ENCODE results near the gene IFT81. TPM values are rescaled to one million over a fixed set of nuclear protein-coding genes. Genes with fewer than 3 reads are reported as not detected.

Gene IFT81
- total and polyA plus RNA-seq, 4 experiments from 2014 or later: 0.57 to 1.3 (median 1.2) TPM

DNA sequence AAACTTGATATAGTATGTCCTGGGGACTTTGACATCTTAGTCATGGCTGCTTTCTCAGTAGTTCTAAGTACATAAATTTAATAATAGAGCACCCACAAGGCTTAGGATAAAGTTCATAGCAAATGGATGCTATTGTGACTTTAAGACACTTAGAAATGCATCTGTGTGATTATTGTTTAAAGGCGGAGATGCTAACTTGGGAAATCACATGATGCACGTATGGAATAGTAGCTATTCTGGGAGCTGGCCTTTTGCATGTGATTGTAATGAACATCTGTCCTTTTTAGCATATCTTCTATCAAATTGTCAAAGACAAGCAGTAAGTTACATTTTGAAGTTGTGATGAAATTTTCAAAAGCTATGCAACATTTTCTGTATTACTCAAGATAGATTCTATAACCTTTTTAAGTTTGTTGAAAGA is 110.2 kb downstream of the IFT81 start:
- H3K4me1 Mint-ChIP-seq: peaks cover 0 to 3% (median 0%) of the 10 kb centered on the region in 4 donors

GRCh38 chr12:110234755-110235154 is 110.6 kb downstream of the IFT81 start:
- H3K9me3 ChIP-seq (ENCODE audit: control insufficient read depth in 1 of 2, low read length in 2 of 2): no peaks in the 10 kb centered on the region
- no peak overlapping the region for H3K27ac ChIP-seq (ENCODE audit: low read depth, low read length)
- Mint-ChIP-seq H3K4me1 (peaks cover 0 to 3% (median 0%) of the 10 kb centered on the region in 4 donors), H3K9me3 (no peaks in the 10 kb centered on the region), H3K27ac (no peak overlapping the region), H3K27me3 (peaks cover 3 to 5% of the 10 kb centered on the region in 2 donors), H3K36me3 (no peaks in the 10 kb centered on the region), H3K4me3 (no peak overlapping the region)
- H3K4me3 ChIP-seq (ENCODE audit: low read length in 2 of 2): no peak overlapping the region
- POLR2A ChIA-PET (ENCODE audit: partially characterized antibody): no interaction called here
- H3K4me1 ChIP-seq (ENCODE audit: insufficient read depth, low read length): no peaks in the 10 kb centered on the region
- H3K27me3 ChIP-seq (ENCODE audit: insufficient read depth, low read length): no peaks in the 10 kb centered on the region
- no peak for DNase-seq
- no peaks in the 10 kb centered on the region for H3K36me3 ChIP-seq (ENCODE audit: insufficient read depth, low read length)
- intact Hi-C loops (cut with micrococcal nuclease): no loop called here
- CTCF ChIA-PET (ENCODE audit: partially characterized antibody): no interaction called here

More for the DNA sequence above, 110.2 kb downstream of the IFT81 start:
- H3K27ac ChIP-seq (ENCODE audit: low read depth, low read length): no peak overlapping the region
- DNase-seq: no peak
- ChIA-PET POLR2A (ENCODE audit: partially characterized antibody) (no interaction called here), CTCF (ENCODE audit: partially characterized antibody) (no interaction called here)
- no peaks in the 10 kb centered on the region for H3K36me3 Mint-ChIP-seq
- intact Hi-C loops (cut with micrococcal nuclease): no loop called here
- no peaks in the 10 kb centered on the region for H3K4me1 ChIP-seq (ENCODE audit: insufficient read depth, low read length)
- H3K4me3 Mint-ChIP-seq: no peak overlapping the region
- H3K4me3 ChIP-seq (ENCODE audit: low read length in 2 of 2): no peak overlapping the region
- no peaks in the 10 kb centered on the region for H3K36me3 ChIP-seq (ENCODE audit: insufficient read depth, low read length)
- H3K27me3 Mint-ChIP-seq: peaks cover 3 to 5% of the 10 kb centered on the region in 2 donors
- H3K27me3 ChIP-seq (ENCODE audit: insufficient read depth, low read length): no peaks in the 10 kb centered on the region
- H3K9me3 Mint-ChIP-seq: no peaks in the 10 kb centered on the region
- no peak overlapping the region for H3K27ac Mint-ChIP-seq
- no peaks in the 10 kb centered on the region for H3K9me3 ChIP-seq (ENCODE audit: control insufficient read depth in 1 of 2, low read length in 2 of 2)

GRCh38 chr12:110235383-110235782 is 111.2 kb downstream of the IFT81 start:
- no peak overlapping the region for H3K4me3 Mint-ChIP-seq
- POLR2A ChIA-PET (ENCODE audit: partially characterized antibody): no interaction called here
- Histone ChIP-seq H3K27me3 (ENCODE audit: insufficient read depth, low read length) (no peaks in the 10 kb centered on the region), H3K36me3 (ENCODE audit: insufficient read depth, low read length) (no peaks in the 10 kb centered on the region), H3K27ac (ENCODE audit: low read depth, low read length) (no peak overlapping the region), H3K4me1 (ENCODE audit: insufficient read depth, low read length) (no peaks in the 10 kb centered on the region), H3K9me3 (ENCODE audit: control insufficient read depth in 1 of 2, low read length in 2 of 2) (no peaks in the 10 kb centered on the region), H3K4me3 (ENCODE audit: low read length in 2 of 2) (no peak overlapping the region)
- no peaks in the 10 kb centered on the region for H3K9me3 Mint-ChIP-seq
- H3K36me3 Mint-ChIP-seq: no peaks in the 10 kb centered on the region
- peaks cover 5 to 6% of the 10 kb centered on the region in 2 donors for H3K27me3 Mint-ChIP-seq
- H3K4me1 Mint-ChIP-seq: peaks cover 0 to 3% (median 0%) of the 10 kb centered on the region in 4 donors
- CTCF ChIA-PET (ENCODE audit: partially characterized antibody): no interaction called here
- no peak overlapping the region for H3K27ac Mint-ChIP-seq
- intact Hi-C loops (cut with micrococcal nuclease): no loop called here
- no peak for DNase-seq

GRCh38 chr12:110243227-110243626 is 119.1 kb downstream of the IFT81 start:
- no peaks in the 10 kb centered on the region for H3K4me1 ChIP-seq (ENCODE audit: insufficient read depth, low read length)
- intact Hi-C loops (cut with micrococcal nuclease): no loop called here
- Mint-ChIP-seq H3K9me3 (no peaks in the 10 kb centered on the region), H3K36me3 (no peaks in the 10 kb centered on the region), H3K4me1 (no peaks in the 10 kb centered on the region), H3K27ac (no peak overlapping the region), H3K27me3 (peaks cover 3 to 12% of the 10 kb centered on the region in 2 donors), H3K4me3 (no peak overlapping the region)
- H3K27ac ChIP-seq (ENCODE audit: low read depth, low read length): no peak overlapping the region
- no peak for DNase-seq
- CTCF ChIA-PET (ENCODE audit: partially characterized antibody): interaction anchor here (0.8 to 4.6 kb wide), 2 partner anchors 9 to 144 kb away, joined by 4 to 21 read pairs; no protein-coding TSS in a partner anchor
- no peaks in the 10 kb centered on the region for H3K36me3 ChIP-seq (ENCODE audit: insufficient read depth, low read length)
- POLR2A ChIA-PET (ENCODE audit: partially characterized antibody): no interaction called here
- no peaks in the 10 kb centered on the region for H3K27me3 ChIP-seq (ENCODE audit: insufficient read depth, low read length)
- H3K4me3 ChIP-seq (ENCODE audit: low read length in 2 of 2): no peak overlapping the region
- no peaks in the 10 kb centered on the region for H3K9me3 ChIP-seq (ENCODE audit: control insufficient read depth in 1 of 2, low read length in 2 of 2)

GRCh38 chr12:110244372-110244771 is 120.2 kb downstream of the IFT81 start:
- Mint-ChIP-seq H3K27ac (no peak overlapping the region), H3K9me3 (no peaks in the 10 kb centered on the region), H3K4me3 (no peak overlapping the region), H3K4me1 (no peaks in the 10 kb centered on the region), H3K36me3 (no peaks in the 10 kb centered on the region), H3K27me3 (peaks cover 0 to 9% of the 10 kb centered on the region in 2 donors)
- DNase-seq: no peak
- CTCF ChIA-PET (ENCODE audit: partially characterized antibody): interaction anchor here (0.7 to 4.6 kb wide), 7 partner anchors 11 to 187 kb away, joined by 3 to 21 read pairs (median 3); no protein-coding TSS in a partner anchor
- Histone ChIP-seq H3K4me1 (ENCODE audit: insufficient read depth, low read length) (no peaks in the 10 kb centered on the region), H3K27me3 (ENCODE audit: insufficient read depth, low read length) (no peaks in the 10 kb centered on the region), H3K4me3 (ENCODE audit: low read length in 2 of 2) (no peak overlapping the region), H3K27ac (ENCODE audit: low read depth, low read length) (no peak overlapping the region), H3K9me3 (ENCODE audit: control insufficient read depth in 1 of 2, low read length in 2 of 2) (no peaks in the 10 kb centered on the region), H3K36me3 (ENCODE audit: insufficient read depth, low read length) (no peaks in the 10 kb centered on the region)
- POLR2A ChIA-PET (ENCODE audit: partially characterized antibody): no interaction called here
- intact Hi-C loops (cut with micrococcal nuclease): no loop called here

DNA sequence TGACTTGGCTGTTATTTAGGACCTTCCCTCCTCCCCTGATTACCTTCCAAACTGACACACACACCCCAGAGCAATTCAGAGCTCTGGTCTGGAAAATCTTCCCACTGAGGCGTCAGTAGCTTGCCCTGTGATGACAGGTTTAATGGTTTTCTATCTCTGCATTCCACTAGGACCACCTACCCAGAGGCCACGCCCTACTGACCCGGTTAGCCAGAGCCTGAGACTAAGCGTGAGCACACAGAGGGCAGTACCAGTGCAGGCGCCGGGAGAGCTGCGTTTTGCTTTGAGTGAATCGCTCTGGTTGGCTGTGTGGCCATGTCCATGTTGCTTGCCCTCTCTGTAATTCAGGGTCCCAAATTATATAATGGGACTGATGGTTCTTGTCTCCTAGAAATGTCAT is 120.7 kb downstream of the IFT81 start:
- no peak for DNase-seq
- Histone ChIP-seq H3K27ac (ENCODE audit: low read depth, low read length) (no peak overlapping the region), H3K4me1 (ENCODE audit: insufficient read depth, low read length) (no peaks in the 10 kb centered on the region), H3K27me3 (ENCODE audit: insufficient read depth, low read length) (no peaks in the 10 kb centered on the region), H3K4me3 (ENCODE audit: low read length in 2 of 2) (no peak overlapping the region), H3K36me3 (ENCODE audit: insufficient read depth, low read length) (no peaks in the 10 kb centered on the region), H3K9me3 (ENCODE audit: control insufficient read depth in 1 of 2, low read length in 2 of 2) (no peaks in the 10 kb centered on the region)
- no peak overlapping the region for H3K27ac Mint-ChIP-seq
- intact Hi-C loops (cut with micrococcal nuclease): loop anchor here (5.0 kb wide), 1 partner anchor 393 kb away; no protein-coding TSS in a partner anchor
- H3K4me3 Mint-ChIP-seq: no peak overlapping the region
- ChIA-PET CTCF (ENCODE audit: partially characterized antibody) (interaction anchor here (0.7 to 4.6 kb wide), 7 partner anchors 12 to 187 kb away, joined by 3 to 21 read pairs (median 3); no protein-coding TSS in a partner anchor), POLR2A (ENCODE audit: partially characterized antibody) (no interaction called here)
- no peaks in the 10 kb centered on the region for H3K4me1 Mint-ChIP-seq
- no peaks in the 10 kb centered on the region for H3K36me3 Mint-ChIP-seq
- H3K9me3 Mint-ChIP-seq: no peaks in the 10 kb centered on the region
- peaks cover 0 to 9% of the 10 kb centered on the region in 2 donors for H3K27me3 Mint-ChIP-seq

- Mint-ChIP-seq H3K9me3 (no peaks in the 10 kb centered on the region), H3K36me3 (no peaks in the 10 kb centered on the region), H3K4me1 (no peaks in the 10 kb centered on the region), H3K27ac (peak overlapping the region in 1 of 7 donors; percentile 56), H3K4me3 (no peak overlapping the region), H3K27me3 (peaks cover 0 to 6% of the 10 kb centered on the region in 2 donors)
- DNase-seq: peak in 4 of 5 donors; percentile 28 to 44 (median 35)
- intact Hi-C loops (cut with micrococcal nuclease): loop anchor here (5.0 kb wide), 1 partner anchor 393 kb away; no protein-coding TSS in a partner anchor
- POLR2A ChIA-PET (ENCODE audit: partially characterized antibody): no interaction called here
- H3K4me1 ChIP-seq (ENCODE audit: insufficient read depth, low read length): no peaks in the 10 kb centered on the region
- H3K27me3 ChIP-seq (ENCODE audit: insufficient read depth, low read length): no peaks in the 10 kb centered on the region
- CTCF ChIA-PET (ENCODE audit: partially characterized antibody): interaction anchor here (0.7 to 4.6 kb wide), 4 partner anchors 35 to 186 kb away, joined by 3 to 21 read pairs (median 4); no protein-coding TSS in a partner anchor
- H3K27ac ChIP-seq (ENCODE audit: low read depth, low read length): no peak overlapping the region
- H3K36me3 ChIP-seq (ENCODE audit: insufficient read depth, low read length): no peaks in the 10 kb centered on the region
- no peak overlapping the region for H3K4me3 ChIP-seq (ENCODE audit: low read length in 2 of 2)
- H3K9me3 ChIP-seq (ENCODE audit: control insufficient read depth in 1 of 2, low read length in 2 of 2): no peaks in the 10 kb centered on the region
These were observed 121.2 kb downstream of the IFT81 start for GRCh38 chr12:110245369-110245772.

Measured in CD4-positive, alpha-beta memory T cell (primary cell).